Regular cardiac myocyte (primary cell): ENCODE measurements around the gene MOB1A. TPM values are rescaled to one million over a fixed set of nuclear protein-coding genes. Genes with fewer than 3 reads are reported as not detected.

Experiments
- total RNA-seq: library from RNA; depleted of rRNA; stranded (reverse); fragments of >200 nt; gene quantifications from 2 replicates; pipeline ENCODE4 v1.2.3, GENCODE V29; 2014

MOB1A gene
- total RNA-seq, result 90.3 and 108 TPM in 2 replicates

GRCh38 chr2:74178211-74179062 is at the start of gene MOB1A:
MOB1A (minus strand) TSS chr2:74178879; CDS start chr2:74178674, 205 bp downstream.

DNA sequence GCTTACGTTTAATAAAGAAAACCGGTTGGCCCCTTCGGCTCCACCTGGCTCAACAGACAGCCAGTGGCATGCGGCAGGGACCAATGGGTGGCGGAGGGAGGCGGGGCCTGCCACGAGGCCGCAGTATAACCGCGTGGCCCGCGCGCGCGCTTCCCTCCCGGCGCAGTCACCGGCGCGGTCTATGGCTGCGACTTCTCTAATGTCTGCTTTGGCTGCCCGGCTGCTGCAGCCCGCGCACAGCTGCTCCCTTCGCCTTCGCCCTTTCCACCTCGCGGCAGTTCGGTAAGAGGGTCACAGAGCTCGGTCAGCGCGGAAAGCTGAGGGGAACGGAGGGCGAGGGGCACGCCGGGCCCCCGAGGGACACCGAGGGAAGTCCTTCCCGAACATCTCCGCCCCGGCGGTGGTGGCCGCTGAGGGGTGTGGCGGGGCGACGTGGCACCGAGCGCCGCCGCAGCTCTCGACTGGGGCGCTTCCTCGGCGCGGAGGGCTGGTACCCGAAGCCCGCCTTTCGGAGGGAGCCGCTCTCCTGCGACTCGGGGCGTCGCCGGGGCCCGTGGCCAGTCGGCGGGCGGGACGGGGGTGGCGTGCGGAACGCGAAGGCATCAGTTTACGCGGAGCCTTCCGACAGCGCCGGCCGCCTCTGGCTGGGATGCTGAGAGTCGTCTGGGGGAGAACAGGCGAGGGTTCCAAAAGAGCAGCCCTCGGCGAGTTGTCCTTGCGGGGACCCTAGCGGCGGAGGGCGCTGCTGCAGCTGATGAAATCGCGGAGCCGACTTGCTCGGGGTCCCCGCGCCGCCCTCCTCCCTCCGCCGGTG is 20.0 kb upstream of the MOB1A start, which contains the start of gene MTHFD2:
Gene MTHFD2, plus strand, starts transcription at position 155 of the 814 bp plus-strand sequence. Its CDS starts 27 bp downstream, at position 182.

GRCh38 chr2:74147727-74148456 is 30.8 kb downstream of the MOB1A start, which contains the start of gene BOLA3:
BOLA3 (minus strand) TSS chr2:74147912; CDS start chr2:74147874, 38 bp downstream.

Other genes with a start within 250 kb of the MOB1A start
- gene TET3, start 194.0 kb downstream of the MOB1A start, total RNA-seq, result 1.7 and 2.5 TPM in 2 replicates
- 29.0 and 63.6 TPM in 2 replicates for gene BOLA3, start 31.0 kb downstream of the MOB1A start, total RNA-seq
- gene MTHFD2, start 19.7 kb upstream of the MOB1A start, total RNA-seq, result 147 and 170 TPM in 2 replicates
- gene SLC4A5, start 164.5 kb upstream of the MOB1A start, total RNA-seq, result under 0.01 TPM in 1 of 2 replicates, not detected in the other
- gene DCTN1, start 201.4 kb upstream of the MOB1A start, total RNA-seq, result 202 and 203 TPM in 2 replicates
- 0.58 and 1.1 TPM in 2 replicates for gene C2orf81, start 242.7 kb upstream of the MOB1A start, total RNA-seq
- 38.6 and 76.1 TPM in 2 replicates for gene WDR54, start 242.9 kb upstream of the MOB1A start, total RNA-seq